GM13976 (cell line): ENCODE data around the gene SPAG16.

Source experiments
- DNase-seq: peaks from one replicate; pipeline ENCODE4 v3.0.0; 2012; ENCODE audit warnings: low spot score
- in situ Hi-C: fragments of 300-500 bp; cut with MboI; formaldehyde crosslinking; loops from one replicate; pipeline ENCODE4 v1.12.0; 2022; ENCODE audit warnings: low sequenced_read_pairs, mixed read lengths, inconsistent platforms; ENCODE audit not compliant: unreplicated experiment
- TF ChIP-seq, protein P1 (sequence below): IDR thresholded peaks from 2 replicates; pipeline ENCODE4 v1.5.1; 2012; ENCODE audit warnings: borderline replicate concordance, mild to moderate bottlenecking; ENCODE audit not compliant: insufficient read depth; ENCODE audit errors: extremely low read depth, missing control alignments, control extremely low read depth

The SPAG16 gene

DNA sequence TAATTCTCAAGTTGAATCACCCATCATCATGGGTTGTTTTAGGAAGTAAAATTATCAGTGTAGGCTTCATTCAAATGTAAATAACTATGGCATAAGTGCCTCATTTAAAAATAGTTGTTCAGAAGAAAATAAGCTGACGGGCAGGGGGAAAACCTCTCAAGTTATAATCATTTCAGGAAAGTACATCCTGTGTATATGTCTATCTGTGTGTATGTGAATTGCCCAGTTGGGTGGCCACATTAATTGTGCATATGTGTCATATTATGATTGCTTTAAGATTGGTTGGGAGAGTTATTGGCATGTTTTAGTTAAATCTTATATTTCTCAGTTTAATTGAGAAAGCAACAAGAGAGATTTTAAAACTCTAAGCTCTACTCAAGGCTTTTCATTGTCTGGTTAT is 843.8 kb downstream of the SPAG16 start:
- DNase-seq, result no peak
- in situ Hi-C loops, result no loop called here
- TF ChIP-seq, protein P1, sequence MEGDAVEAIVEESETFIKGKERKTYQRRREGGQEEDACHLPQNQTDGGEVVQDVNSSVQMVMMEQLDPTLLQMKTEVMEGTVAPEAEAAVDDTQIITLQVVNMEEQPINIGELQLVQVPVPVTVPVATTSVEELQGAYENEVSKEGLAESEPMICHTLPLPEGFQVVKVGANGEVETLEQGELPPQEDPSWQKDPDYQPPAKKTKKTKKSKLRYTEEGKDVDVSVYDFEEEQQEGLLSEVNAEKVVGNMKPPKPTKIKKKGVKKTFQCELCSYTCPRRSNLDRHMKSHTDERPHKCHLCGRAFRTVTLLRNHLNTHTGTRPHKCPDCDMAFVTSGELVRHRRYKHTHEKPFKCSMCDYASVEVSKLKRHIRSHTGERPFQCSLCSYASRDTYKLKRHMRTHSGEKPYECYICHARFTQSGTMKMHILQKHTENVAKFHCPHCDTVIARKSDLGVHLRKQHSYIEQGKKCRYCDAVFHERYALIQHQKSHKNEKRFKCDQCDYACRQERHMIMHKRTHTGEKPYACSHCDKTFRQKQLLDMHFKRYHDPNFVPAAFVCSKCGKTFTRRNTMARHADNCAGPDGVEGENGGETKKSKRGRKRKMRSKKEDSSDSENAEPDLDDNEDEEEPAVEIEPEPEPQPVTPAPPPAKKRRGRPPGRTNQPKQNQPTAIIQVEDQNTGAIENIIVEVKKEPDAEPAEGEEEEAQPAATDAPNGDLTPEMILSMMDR, result no peak

DNA sequence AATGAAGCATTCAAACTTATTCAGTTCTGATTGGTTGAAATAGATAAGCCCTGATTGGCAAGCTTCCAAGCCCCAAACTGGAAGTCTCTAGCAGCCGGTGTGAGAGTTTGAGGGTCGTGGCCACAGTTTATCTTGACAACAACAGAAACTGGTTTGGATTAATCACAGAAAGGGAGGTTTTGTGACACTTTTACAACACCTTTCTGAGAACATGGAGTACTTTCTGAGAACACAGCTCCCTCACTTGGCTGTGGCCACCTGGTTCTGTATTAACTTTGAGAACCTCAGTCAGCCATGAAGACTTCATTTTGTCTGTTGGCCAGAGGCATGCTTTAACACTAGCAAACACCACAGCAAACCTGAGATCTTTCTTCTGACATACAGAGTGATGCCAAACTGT is 845.9 kb downstream of the SPAG16 start:
- in situ Hi-C loops, result no loop called here
- no peak for DNase-seq
- TF ChIP-seq, protein P1, result no peak

DNA sequence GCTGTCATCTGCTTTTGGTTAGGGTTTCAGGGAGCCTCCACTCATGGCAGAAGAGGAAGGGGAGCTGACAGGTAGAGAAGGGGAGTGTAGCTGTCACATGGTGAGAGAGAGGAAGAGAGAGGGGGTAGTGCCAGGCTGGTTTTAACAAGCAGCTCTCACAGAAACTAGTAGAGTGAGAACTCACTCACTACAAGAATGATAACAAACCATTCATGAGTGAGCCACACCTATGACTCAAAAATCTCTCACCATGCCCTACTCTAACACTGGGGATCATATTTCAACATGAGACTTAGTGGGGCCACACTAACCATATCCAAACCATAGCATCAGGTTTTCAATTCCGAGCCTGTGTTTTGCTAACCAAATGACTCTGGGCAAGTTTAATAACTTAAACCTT is 851.7 kb downstream of the SPAG16 start:
- in situ Hi-C loops, result no loop called here
- DNase-seq, result no peak
- TF ChIP-seq, protein P1, result no peak

DNA sequence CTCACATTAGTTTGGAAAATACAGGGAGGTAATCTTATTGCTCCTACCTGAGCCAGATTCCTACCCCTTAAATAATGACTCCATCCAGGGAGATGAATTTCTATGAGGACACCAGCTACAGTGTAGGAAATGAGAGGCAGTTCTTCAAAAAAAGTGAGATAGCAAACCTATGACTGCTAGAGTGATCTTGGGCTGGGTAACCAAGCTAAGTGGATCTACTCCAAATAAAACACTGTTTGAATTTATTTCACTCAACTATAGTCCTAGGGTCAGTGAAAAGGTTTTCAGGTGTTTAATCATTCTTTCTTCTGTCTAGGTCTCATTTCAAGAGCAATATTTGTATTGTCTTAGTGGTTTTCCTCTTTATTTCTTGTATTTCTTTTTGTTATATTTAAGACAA is 854.5 kb downstream of the SPAG16 start:
- DNase-seq, result no peak
- in situ Hi-C loops, result no loop called here
- TF ChIP-seq, protein P1, result no peak

DNA sequence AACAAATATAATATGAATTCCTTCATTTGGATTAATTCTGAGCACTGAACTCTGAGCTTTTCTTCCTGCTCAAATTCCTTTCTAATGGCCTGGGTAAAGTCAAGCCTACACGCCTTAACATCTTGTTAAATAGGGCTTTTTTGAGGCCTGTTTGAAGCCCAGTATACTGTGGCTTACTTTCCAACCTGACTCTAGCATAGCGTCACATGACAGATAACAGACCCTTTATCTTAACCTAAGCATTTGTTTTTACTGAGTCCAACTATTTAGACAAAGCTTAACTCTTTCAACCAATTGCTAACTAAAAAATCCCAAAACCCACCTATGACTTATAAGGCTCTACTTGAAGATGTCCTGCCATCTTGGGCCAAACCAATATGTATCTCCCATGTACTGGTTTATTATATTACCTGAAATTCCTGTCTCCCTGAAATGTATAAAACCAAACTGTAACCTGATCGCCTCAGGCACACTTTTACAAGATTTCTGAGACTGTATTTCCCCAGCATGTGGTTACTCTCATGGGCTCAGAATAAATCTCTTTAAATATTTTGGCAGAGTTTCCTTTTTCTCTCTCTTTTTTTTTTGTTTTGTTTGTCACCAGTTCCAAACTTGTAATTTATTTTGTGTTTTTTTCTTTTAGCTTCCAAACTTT is 855.5 kb downstream of the SPAG16 start:
- DNase-seq, result no peak
- TF ChIP-seq, protein P1, result no peak
- in situ Hi-C loops, result no loop called here

DNA sequence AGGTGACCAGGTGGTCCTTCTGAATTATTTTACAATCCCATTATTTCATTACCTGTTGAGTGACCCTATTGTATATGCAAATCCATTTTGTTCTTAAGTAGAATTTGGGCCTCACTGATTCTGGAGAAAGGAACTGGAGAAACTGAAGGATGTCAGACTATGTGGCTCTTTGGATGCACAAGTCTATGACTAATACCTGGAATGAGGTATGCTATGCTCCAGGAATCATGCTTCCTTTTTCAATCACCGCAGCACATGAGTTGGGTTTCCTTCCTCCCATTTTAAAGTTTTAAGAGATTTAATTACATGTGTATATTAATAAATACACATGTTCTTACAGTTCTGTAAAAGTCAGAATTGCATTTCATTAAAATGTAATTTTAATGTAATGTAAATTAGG is 872.7 kb downstream of the SPAG16 start:
- in situ Hi-C loops, result no loop called here
- TF ChIP-seq, protein P1, result no peak
- no peak for DNase-seq
